ENCODE results near the gene TSNAX. TPM values are rescaled to one million over a fixed set of nuclear protein-coding genes. Genes with fewer than 3 reads are reported as not detected.

The TSNAX gene
- total RNA-seq, 1 donor from 2014 or later, result 35.6 TPM

DNA sequence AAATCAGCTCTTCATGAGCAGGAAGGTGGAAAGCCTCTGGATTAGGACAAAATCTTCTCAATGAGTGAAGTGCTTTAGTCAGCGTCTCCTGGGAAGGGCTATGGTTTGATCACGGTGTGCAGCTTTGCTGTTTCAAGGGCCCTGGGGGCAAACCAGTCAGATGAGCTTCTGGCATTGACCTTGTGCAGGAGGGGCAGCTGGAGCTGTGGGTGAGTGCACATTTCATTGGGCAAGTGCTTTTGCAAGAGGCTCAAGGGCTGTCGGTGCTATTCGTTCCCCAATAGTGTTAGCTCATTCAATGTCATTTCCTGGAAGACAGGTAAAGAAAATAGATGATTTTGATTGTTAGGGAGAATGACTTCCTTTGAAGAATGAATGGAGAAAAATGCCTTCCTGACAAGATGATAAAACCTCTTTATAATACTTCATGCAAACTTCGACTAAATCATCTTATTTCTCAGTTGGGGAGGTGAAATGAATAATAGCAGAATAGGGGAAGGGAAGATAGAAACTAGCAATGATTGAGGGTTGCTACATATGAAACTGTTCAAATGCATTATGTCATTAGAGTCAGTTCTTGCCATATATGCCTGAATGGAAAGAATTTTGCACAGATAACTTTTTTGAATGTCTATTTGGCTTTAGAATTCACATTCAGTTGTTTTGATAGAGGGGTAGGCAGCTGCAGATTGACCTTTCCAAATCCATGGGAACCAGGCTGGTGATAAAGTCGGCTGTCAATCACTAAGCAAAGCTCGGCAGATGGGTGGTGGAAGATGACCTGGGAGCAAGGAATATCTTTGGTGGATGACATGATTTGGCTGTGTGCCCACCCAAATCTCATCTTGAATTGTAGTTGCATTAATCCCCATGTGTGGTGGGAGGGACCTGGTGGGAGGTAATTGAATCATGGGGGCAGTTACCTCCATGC, 85.2 kb downstream of the TSNAX start:
- DNase-seq (ENCODE audit: low spot score, unreplicated experiment), result no peak
- no peaks in the 10 kb centered on the region for H3K4me1 Mint-ChIP-seq (ENCODE audit: low read depth)
- peaks cover 1% of the 10 kb centered on the region for H3K36me3 Mint-ChIP-seq (ENCODE audit: insufficient read depth)
- H3K27me3 Mint-ChIP-seq, result peaks cover 42% of the 10 kb centered on the region
- TF ChIP-seq, protein P1, sequence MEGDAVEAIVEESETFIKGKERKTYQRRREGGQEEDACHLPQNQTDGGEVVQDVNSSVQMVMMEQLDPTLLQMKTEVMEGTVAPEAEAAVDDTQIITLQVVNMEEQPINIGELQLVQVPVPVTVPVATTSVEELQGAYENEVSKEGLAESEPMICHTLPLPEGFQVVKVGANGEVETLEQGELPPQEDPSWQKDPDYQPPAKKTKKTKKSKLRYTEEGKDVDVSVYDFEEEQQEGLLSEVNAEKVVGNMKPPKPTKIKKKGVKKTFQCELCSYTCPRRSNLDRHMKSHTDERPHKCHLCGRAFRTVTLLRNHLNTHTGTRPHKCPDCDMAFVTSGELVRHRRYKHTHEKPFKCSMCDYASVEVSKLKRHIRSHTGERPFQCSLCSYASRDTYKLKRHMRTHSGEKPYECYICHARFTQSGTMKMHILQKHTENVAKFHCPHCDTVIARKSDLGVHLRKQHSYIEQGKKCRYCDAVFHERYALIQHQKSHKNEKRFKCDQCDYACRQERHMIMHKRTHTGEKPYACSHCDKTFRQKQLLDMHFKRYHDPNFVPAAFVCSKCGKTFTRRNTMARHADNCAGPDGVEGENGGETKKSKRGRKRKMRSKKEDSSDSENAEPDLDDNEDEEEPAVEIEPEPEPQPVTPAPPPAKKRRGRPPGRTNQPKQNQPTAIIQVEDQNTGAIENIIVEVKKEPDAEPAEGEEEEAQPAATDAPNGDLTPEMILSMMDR (IDR thresholded peaks at IDR 0.05; ENCODE audit: unreplicated experiment), result no peak
- no peak overlapping the region for H3K27ac Mint-ChIP-seq
- no peaks in the 10 kb centered on the region for H3K9me3 Mint-ChIP-seq (ENCODE audit: low read depth)
- no peak overlapping the region for H3K4me3 Mint-ChIP-seq (ENCODE audit: low read depth)

Other genes starting within 250 kb of the TSNAX start
- 9.1 and 9.6 TPM in 2 replicates for gene EXOC8, start 190.8 kb upstream of the TSNAX start, total RNA-seq
- gene SPRTN, start 190.4 kb upstream of the TSNAX start, total RNA-seq, result 13.8 and 13.9 TPM in 2 replicates
- gene EGLN1, start 106.4 kb upstream of the TSNAX start, total RNA-seq, result 18.3 and 19.9 TPM in 2 replicates
- gene DISC1, start 98.1 kb downstream of the TSNAX start, total RNA-seq, result 5.2 and 6.1 TPM in 2 replicates